OCI-LY7 (cell line): ENCODE results near the gene DAB2IP. TPM values are rescaled to one million over a fixed set of nuclear protein-coding genes. Genes with fewer than 3 reads are reported as not detected.

ENCODE experiments used
- BruUV-seq: library from RNA; stranded (reverse); fragments of 400-500 nt; replicated peaks from 2 replicates; lab custom pipeline; 2021; lab: Mats Ljungman, UMichigan
- CTCF ChIA-PET: fragments of 300-600 bp; sonication (Branson Sonifier 250); formaldehyde crosslinking; loops from one replicate; lab custom pipeline; 2022; ENCODE audit warnings: antibody characterized with exemption; ENCODE audit not compliant: unreplicated experiment; lab: Charles Lee
- POLR2A ChIA-PET: fragments of 300-600 bp; sonication (Branson Sonifier 250); formaldehyde crosslinking; loops from one replicate; lab custom pipeline; 2022; ENCODE audit warnings: antibody characterized with exemption; lab: Charles Lee
- DNase-seq: peaks from one replicate; pipeline ENCODE4 v3.0.0-alpha.2; 2015; ENCODE audit warnings: low spot score
- H2AFZ ChIP-seq: fragments of 200-600 bp; sonication (generic), shearing (Covaris generic); 2 replicates; pipeline ENCODE4 v1.6.1; 2014; ENCODE audit warnings: mild to moderate bottlenecking, antibody characterized with exemption, low read length, moderate library complexity
- H3K27ac ChIP-seq: fragments of 200-600 bp; sonication (generic); 2 replicates; pipeline ENCODE4 v1.5.1; 2014; ENCODE audit warnings: mixed run types, low read depth, mild to moderate bottlenecking, moderate library complexity, low read length, inconsistent platforms; ENCODE audit not compliant: poor library complexity, severe bottlenecking
- H3K36me3 ChIP-seq: fragments of 200-600 bp; sonication (generic); 2 replicates; pipeline ENCODE4 v1.6.1; 2014; ENCODE audit warnings: mild to moderate bottlenecking, antibody characterized with exemption, low read length, moderate library complexity, mixed read lengths; ENCODE audit not compliant: insufficient read depth
- H3K4me1 ChIP-seq: fragments of 200-600 bp; sonication (generic); 2 replicates; pipeline ENCODE4 v1.5.1; 2014; ENCODE audit warnings: mild to moderate bottlenecking, low read length; ENCODE audit not compliant: insufficient read depth, poor library complexity, severe bottlenecking
- H3K4me2 ChIP-seq: fragments of 200-600 bp; sonication (generic); 2 replicates; pipeline ENCODE4 v1.6.1; 2014; ENCODE audit warnings: mild to moderate bottlenecking, low read length
- H3K4me3 ChIP-seq: fragments of 200-600 bp; sonication (generic); 2 replicates; pipeline ENCODE4 v1.5.1; 2014; ENCODE audit warnings: mild to moderate bottlenecking, low read depth, low read length; ENCODE audit not compliant: poor library complexity, severe bottlenecking
- H3K79me2 ChIP-seq: fragments of 200-600 bp; sonication (generic); 2 replicates; pipeline ENCODE4 v1.6.1; 2016; ENCODE audit warnings: low read depth, mild to moderate bottlenecking, low read length, moderate library complexity, mixed read lengths; ENCODE audit not compliant: insufficient read depth
- H3K9me2 ChIP-seq: fragments of 200-600 bp; sonication (generic); 2 replicates; pipeline ENCODE4 v1.6.1; 2016; ENCODE audit warnings: mild to moderate bottlenecking, low read length, mixed read lengths; ENCODE audit not compliant: insufficient read depth
- H3K9me3 ChIP-seq: fragments of 200-600 bp; sonication (generic); 2 replicates; pipeline ENCODE4 v1.6.1; 2014; ENCODE audit warnings: mild to moderate bottlenecking, mixed run types, low read length, mixed read lengths
- H4K20me1 ChIP-seq: fragments of 200-600 bp; sonication (generic); 2 replicates; pipeline ENCODE4 v1.6.1; 2014; ENCODE audit warnings: mild to moderate bottlenecking, antibody characterized with exemption, low read length, moderate library complexity, mixed read lengths; ENCODE audit not compliant: insufficient read depth
- CTCF ChIP-seq: fragments of 200-600 bp; sonication (generic); conservative IDR thresholded peaks from 2 replicates; pipeline ENCODE4 v1.5.1; 2014; ENCODE audit warnings: mild to moderate bottlenecking, antibody characterized with exemption, low read length, moderate library complexity, mixed read lengths
- EZH2phosphoT487 ChIP-seq: fragments of 200-600 bp; sonication (generic); IDR thresholded peaks from 2 replicates; pipeline ENCODE4 v1.6.1; 2018; ENCODE audit warnings: low read depth, borderline replicate concordance, mild to moderate bottlenecking, mixed run types, antibody characterized with exemption, low read length, moderate library complexity, mixed read lengths
- intact Hi-C: fragments of 100-400 bp; cut with micrococcal nuclease; formaldehyde crosslinking; loops from one replicate; pipeline ENCODE4 v1.10.0; 2022; ENCODE audit not compliant: unreplicated experiment
- total RNA-seq, 2 experiments: library from RNA; depleted of rRNA in 1 of 2; stranded (reverse); fragments of >200 nt in 1 of 2; shearing (Covaris generic) in 1 of 2; gene quantifications; 2 replicates each; pipeline ENCODE4 v1.2.3, GENCODE V29; 2014 to 2022

Gene DAB2IP
- total RNA-seq, 2 experiments from 2014 or later, result 3.9 to 11.1 TPM

- Histone ChIP-seq H3K36me3 (no peaks in the 10 kb centered on the region), H3K4me3 (no peak overlapping the region), H4K20me1 (no peaks in the 10 kb centered on the region), H2AFZ (no peak overlapping the region), H3K79me2 (no peaks in the 10 kb centered on the region), H3K27ac (no peak overlapping the region), H3K9me3 (no peaks in the 10 kb centered on the region), H3K4me1 (peaks cover 7% of the 10 kb centered on the region), H3K9me2 (no peaks in the 10 kb centered on the region), H3K4me2 (no peak overlapping the region)
- no TSS peak for BruUV-seq
- DNase-seq, result no peak
- TF ChIP-seq EZH2phosphoT487, result no peak
- no peak for TF ChIP-seq CTCF
- POLR2A ChIA-PET, result no interaction called here
- CTCF ChIA-PET, result interaction anchor here (0.8 kb wide), 1 partner anchor 79 kb away, joined by 4 read pairs; no protein-coding TSS in a partner anchor
- intact Hi-C loops, result no loop called here
Observed at GRCh38 chr9:121636341-121636865, 15.0 kb upstream of the DAB2IP start.

GRCh38 chr9:121636978-121637712 is 14.3 kb upstream of the DAB2IP start:
- BruUV-seq, result no TSS peak
- intact Hi-C loops, result no loop called here
- H3K4me2 ChIP-seq, result no peak overlapping the region

More at GRCh38 chr9:121636978-121637712, 14.3 kb upstream of the DAB2IP start:
- H3K27ac ChIP-seq, result no peak overlapping the region
- TF ChIP-seq EZH2phosphoT487, result no peak
- TF ChIP-seq CTCF, result no peak
- DNase-seq, result no peak
- no peaks in the 10 kb centered on the region for H3K79me2 ChIP-seq
- H4K20me1 ChIP-seq, result no peaks in the 10 kb centered on the region
- CTCF ChIA-PET, result interaction anchor here (0.8 kb wide), 1 partner anchor 80 kb away, joined by 4 read pairs; no protein-coding TSS in a partner anchor
- peaks cover 7% of the 10 kb centered on the region for H3K4me1 ChIP-seq
- POLR2A ChIA-PET, result no interaction called here
- H2AFZ ChIP-seq, result no peak overlapping the region
- H3K9me2 ChIP-seq, result no peaks in the 10 kb centered on the region
- no peaks in the 10 kb centered on the region for H3K9me3 ChIP-seq
- H3K4me3 ChIP-seq, result no peak overlapping the region
- H3K36me3 ChIP-seq, result no peaks in the 10 kb centered on the region
